ENCODE data around the gene ADARB2.

The ADARB2 gene

GRCh38 chr10:1200866-1201807 lies 536.2 kb downstream of the ADARB2 start:
- DNase-seq (ENCODE audit: low read depth in 2 of 3, low spot score in 1 of 3): no peak

GRCh38 chr10:1199897-1200721 lies 537.2 kb downstream of the ADARB2 start:
- DNase-seq (ENCODE audit: low read depth in 2 of 3, low spot score in 1 of 3): no peak

- DNase-seq (ENCODE audit: low read depth in 2 of 3, low spot score in 1 of 3): no peak
Observed at GRCh38 chr10:1199345-1199673, 538.0 kb downstream of the ADARB2 start.

- DNase-seq (ENCODE audit: low read depth in 2 of 3, low spot score in 1 of 3): no peak
Observed at GRCh38 chr10:1198453-1199344, 538.6 kb downstream of the ADARB2 start.

- no peak for DNase-seq (ENCODE audit: low read depth in 2 of 3, low spot score in 1 of 3)
Observed at GRCh38 chr10:1197384-1197783, 539.9 kb downstream of the ADARB2 start.

GRCh38 chr10:1196656-1197055 lies 540.7 kb downstream of the ADARB2 start:
- DNase-seq (ENCODE audit: low read depth in 2 of 3, low spot score in 1 of 3): no peak

GRCh38 chr10:1195828-1196227 lies 541.5 kb downstream of the ADARB2 start:
- no peak for DNase-seq (ENCODE audit: low read depth in 2 of 3, low spot score in 1 of 3)

GRCh38 chr10:1194161-1194560 lies 543.2 kb downstream of the ADARB2 start:
- no peak for DNase-seq (ENCODE audit: low read depth in 2 of 3, low spot score in 1 of 3)

- DNase-seq (ENCODE audit: low read depth in 2 of 3, low spot score in 1 of 3): no peak
Observed at GRCh38 chr10:1193561-1193960, 543.8 kb downstream of the ADARB2 start.

GRCh38 chr10:1191752-1192151 lies 545.6 kb downstream of the ADARB2 start:
- no peak for DNase-seq (ENCODE audit: low read depth in 2 of 3, low spot score in 1 of 3)

GRCh38 chr10:1190791-1191490 lies 546.4 kb downstream of the ADARB2 start:
- no peak for DNase-seq (ENCODE audit: low read depth in 2 of 3, low spot score in 1 of 3)

GRCh38 chr10:1190052-1190395 lies 547.3 kb downstream of the ADARB2 start:
- DNase-seq (ENCODE audit: low read depth in 2 of 3, low spot score in 1 of 3): no peak

- no peak for DNase-seq (ENCODE audit: low read depth in 2 of 3, low spot score in 1 of 3)
Observed at GRCh38 chr10:1189166-1190051, 547.9 kb downstream of the ADARB2 start.

- no peak for DNase-seq (ENCODE audit: low read depth in 2 of 3, low spot score in 1 of 3)
Observed at GRCh38 chr10:1188558-1189135, 548.7 kb downstream of the ADARB2 start.

- DNase-seq (ENCODE audit: low read depth in 2 of 3, low spot score in 1 of 3): no peak
Observed at GRCh38 chr10:1187855-1188557, 549.3 kb downstream of the ADARB2 start.

GRCh38 chr10:1187151-1187854 lies 550.0 kb downstream of the ADARB2 start:
- DNase-seq (ENCODE audit: low read depth in 2 of 3, low spot score in 1 of 3): no peak

GRCh38 chr10:1186683-1186990 lies 550.7 kb downstream of the ADARB2 start:
- no peak for DNase-seq (ENCODE audit: low read depth in 2 of 3, low spot score in 1 of 3)
